Neural cell (in vitro differentiated cells): Measurements from ENCODE around the gene GP5.

ENCODE experiments used
- CTCF ChIP-seq: fragments of 450-650 bp; IDR thresholded peaks from 2 replicates; pipeline ENCODE4 v1.5.1; 2014; ENCODE audit warnings: antibody characterized with exemption, mild to moderate bottlenecking, moderate library complexity; ENCODE audit not compliant: poor library complexity, severe bottlenecking
- EP300 ChIP-seq: fragments of 450-650 bp; conservative IDR thresholded peaks from 2 replicates; pipeline ENCODE4 v1.6.1; 2014; ENCODE audit warnings: antibody characterized with exemption, mild to moderate bottlenecking, moderate library complexity; ENCODE audit not compliant: poor library complexity, severe bottlenecking
- EZH2 ChIP-seq: fragments of 200-600, 300-800 bp; shearing (Covaris generic), sonication (generic); IDR thresholded peaks from 2 replicates; pipeline ENCODE4 v1.6.1; 2014; ENCODE audit warnings: antibody characterized with exemption, low read length, borderline replicate concordance, mild to moderate bottlenecking; ENCODE audit not compliant: insufficient read depth, poor library complexity, severe bottlenecking
- MXI1 ChIP-seq: fragments of 450-650 bp; conservative IDR thresholded peaks from 2 replicates; pipeline ENCODE4 v1.6.1; 2014; ENCODE audit warnings: antibody characterized with exemption, mild to moderate bottlenecking; ENCODE audit not compliant: poor library complexity, severe bottlenecking
- REST ChIP-seq: IDR thresholded peaks from 2 replicates; pipeline ENCODE4 v1.6.1; 2012; ENCODE audit warnings: borderline replicate concordance

GRCh38 chr3:194365526-194365925, 33.5 kb downstream of the GP5 start:
- no peak for TF ChIP-seq CTCF
- no peak for TF ChIP-seq MXI1
- TF ChIP-seq EP300, result no peak
- TF ChIP-seq REST, result no peak
- TF ChIP-seq EZH2, result no peak
